Keratinocyte (primary cell): Measurements from ENCODE around the gene FADS3. TPM values are rescaled to one million over a fixed set of nuclear protein-coding genes. Genes with fewer than 3 reads are reported as not detected.

Source experiments
- DNase-seq: peaks from one replicate; pipeline ENCODE4 v3.0.0-alpha.2; 2011; ENCODE audit warnings: low read depth, missing footprints, low spot score
- FAIRE-seq: peaks from 2 replicates; lab custom pipeline; 2011; peaks lifted over from hg19 to GRCh38; lab: Jason Lieb, UNC
- H2AFZ ChIP-seq: 2 replicates; pipeline ENCODE4 v1.6.0; 2012; ENCODE audit warnings: low read length, control low read depth, inconsistent platforms; ENCODE audit not compliant: control insufficient read depth
- H3K27ac ChIP-seq: 2 replicates; pipeline ENCODE4 v1.5.1; 2011; ENCODE audit warnings: low read length; ENCODE audit not compliant: control insufficient read depth, insufficient read depth
- H3K27me3 ChIP-seq: 3 replicates; pipeline ENCODE4 v1.6.0; 2011; ENCODE audit warnings: low read length; ENCODE audit not compliant: control insufficient read depth, insufficient read depth; ENCODE audit errors: extremely low read depth
- H3K36me3 ChIP-seq, 2 experiments: 2 replicates in 1 of 2; 3 replicates in 1 of 2; pipeline ENCODE4 v1.5.1; 2011; ENCODE audit warnings: low read length in 2 of 2, mild to moderate bottlenecking in 1 of 2; ENCODE audit not compliant: control insufficient read depth in 2 of 2, insufficient read depth in 2 of 2; ENCODE audit errors: extremely low read depth in 1 of 2
- H3K4me1 ChIP-seq: 3 replicates; pipeline ENCODE4 v1.5.1; 2011; ENCODE audit warnings: low read length; ENCODE audit not compliant: control insufficient read depth, insufficient read depth; ENCODE audit errors: extremely low read depth
- H3K4me2 ChIP-seq: 3 replicates; pipeline ENCODE4 v1.6.0; 2011; ENCODE audit warnings: low read depth, low read length; ENCODE audit not compliant: control insufficient read depth, insufficient read depth; ENCODE audit errors: extremely low read depth
- H3K4me3 ChIP-seq, 3 experiments: fragments of 200-600 bp in 1 of 3; sonication (generic) in 1 of 3; 2 replicates in 2 of 3; 3 replicates in 1 of 3; pipeline ENCODE4 v1.5.1; 2011 to 2016; ENCODE audit warnings: low read length in 3 of 3, mild to moderate bottlenecking in 3 of 3, control low read depth in 2 of 3, inconsistent platforms in 1 of 3, low read depth in 1 of 3, mixed read lengths in 1 of 3, mixed run types in 1 of 3, moderate library complexity in 1 of 3; ENCODE audit not compliant: control insufficient read depth in 2 of 3, insufficient read depth in 2 of 3; ENCODE audit errors: extremely low read depth in 1 of 3
- H3K79me2 ChIP-seq: 2 replicates; pipeline ENCODE4 v1.6.0; 2012; ENCODE audit warnings: low read length; ENCODE audit not compliant: control insufficient read depth, insufficient read depth
- H3K9ac ChIP-seq: 3 replicates; pipeline ENCODE4 v1.6.0; 2011; ENCODE audit warnings: low read length; ENCODE audit not compliant: control insufficient read depth, insufficient read depth; ENCODE audit errors: extremely low read depth
- H3K9me1 ChIP-seq: 3 replicates; pipeline ENCODE4 v1.6.0; 2011; ENCODE audit warnings: low read length; ENCODE audit not compliant: control insufficient read depth, insufficient read depth; ENCODE audit errors: extremely low read depth
- H3K9me3 ChIP-seq: 2 replicates; pipeline ENCODE4 v1.5.1; 2012; ENCODE audit warnings: low read depth, low read length; ENCODE audit not compliant: control insufficient read depth
- H4K20me1 ChIP-seq: 3 replicates; pipeline ENCODE4 v1.6.0; 2011; ENCODE audit warnings: low read length; ENCODE audit not compliant: control insufficient read depth, insufficient read depth; ENCODE audit errors: extremely low read depth
- CTCF ChIP-seq, 3 experiments: IDR thresholded peaks in 1 of 3; conservative IDR thresholded peaks in 1 of 3; optimal IDR thresholded peaks in 1 of 3; 2 replicates in 2 of 3; 3 replicates in 1 of 3; pipeline versions ENCODE3 to v1.5.1; 2011; ENCODE audit warnings: low read length in 3 of 3, mild to moderate bottlenecking in 3 of 3, moderate library complexity in 2 of 3, control low read depth in 1 of 3, inconsistent platforms in 1 of 3; ENCODE audit not compliant: insufficient read depth in 2 of 3; ENCODE audit errors: extremely low read depth in 1 of 3
- EZH2 ChIP-seq: IDR thresholded peaks from one replicate; pipeline ENCODE4 v1.6.1; 2012; ENCODE audit warnings: inconsistent platforms, mild to moderate bottlenecking, low read length, moderate library complexity
- dilution Hi-C: fragments of 300-500 bp; cut with MboI; formaldehyde crosslinking; loops from one replicate; pipeline ENCODE4 v1.7.0; 2020; ENCODE audit warnings: low sequenced_read_pairs; ENCODE audit not compliant: extremely low pct_ligation_motif_present
- polyA minus RNA-seq, 3 experiments: library from RNA; depleted of rRNA, polyadenylated mRNA; stranded (reverse); fragments of >200 nt; gene quantifications; 1 replicate in 1 of 3; 2 replicates in 1 of 3; 3 replicates in 1 of 3; pipeline ENCODE4 v1.2.3, GENCODE V29; 2011
- polyA plus RNA-seq, 5 experiments: library from polyadenylated mRNA; depleted of rRNA in 3 of 5; stranded (reverse) in 3 of 5; stranded (forward) in 1 of 5; unstranded in 1 of 5; fragments of >200 nt; gene quantifications; 1 replicate in 1 of 5; 2 replicates in 3 of 5; 3 replicates in 1 of 5; pipeline versions ENCODE4 v1.2.1 to v1.2.3, GENCODE V29; 2011 to 2012; ENCODE audit warnings: missing spikeins in 2 of 5, low read depth in 1 of 5, low replicate concordance in 1 of 5

Gene FADS3
- 33.9 to 112 TPM (median 38.7 TPM) in 3 replicates for polyA plus RNA-seq
- polyA plus RNA-seq (2011; ENCODE audit: low read depth): 25.1 TPM
- 47.8 and 62.3 TPM in 2 replicates for polyA plus RNA-seq (2011; cell fraction: cytosol; rRNA removed)
- 365 and 506 TPM in 2 replicates for polyA plus RNA-seq (2011; cell fraction: nucleus; rRNA removed)
- polyA plus RNA-seq (2012; ENCODE audit: low replicate concordance): 35.3 and 36.7 TPM in 2 replicates
- 40.9 to 95.0 TPM (median 77.6 TPM) in 3 replicates for polyA minus RNA-seq
- polyA minus RNA-seq (2011; cell fraction: cytosol; rRNA and poly(A)+ RNA removed): 118 TPM
- 93.7 and 109 TPM in 2 replicates for polyA minus RNA-seq (2011; cell fraction: nucleus; rRNA and poly(A)+ RNA removed)

GRCh38 chr11:61891331-61892084, at the start of gene FADS3:
FADS3 (minus strand) TSS chr11:61891545; CDS start chr11:61891381, 164 bp downstream.
- no peaks in the 10 kb centered on the region for H3K79me2 ChIP-seq
- FAIRE-seq: no peak

GRCh38 chr11:61940466-61940865, 49.1 kb upstream of the FADS3 start:
- no peak for DNase-seq
- Histone ChIP-seq H3K27ac (no peak overlapping the region), H3K9me1 (no peaks in the 10 kb centered on the region), H4K20me1 (no peaks in the 10 kb centered on the region), H3K4me1 (no peaks in the 10 kb centered on the region), H3K79me2 (no peaks in the 10 kb centered on the region), H3K27me3 (no peaks in the 10 kb centered on the region), H3K4me2 (no peak overlapping the region), H3K9ac (no peak overlapping the region), H3K36me3 (no peaks in the 10 kb centered on the region), H3K4me3 (no peak overlapping the region), H3K9me3 (no peaks in the 10 kb centered on the region), H2AFZ (no peak overlapping the region)
- no peak for FAIRE-seq
- dilution Hi-C loops: no loop called here
- TF ChIP-seq CTCF (optimal IDR thresholded peaks at IDR 0.05 in 1 of 3, IDR thresholded peaks at IDR 0.05 in 1 of 3, conservative IDR thresholded peaks at IDR 0.05 in 1 of 3; ENCODE audit: extremely low read depth in 1 of 3, insufficient read depth in 2 of 3, low read length in 3 of 3) (no peak), EZH2 (no peak)

More at GRCh38 chr11:61891331-61892084, at the start of gene FADS3:
- peaks cover 4% of the 10 kb centered on the region for H3K27me3 ChIP-seq
- H4K20me1 ChIP-seq: no peaks in the 10 kb centered on the region
- H3K9ac ChIP-seq: peak within 1 kb of the TSS; percentile 41
- H3K9me1 ChIP-seq: no peaks in the 10 kb centered on the region
- H3K9me3 ChIP-seq: peaks cover 4% of the 10 kb centered on the region
- no peak for DNase-seq
- H3K36me3 ChIP-seq: peaks cover 0 to 1% of the 10 kb centered on the region in 2 experiments
- TF ChIP-seq CTCF (optimal IDR thresholded peaks at IDR 0.05 in 1 of 3, IDR thresholded peaks at IDR 0.05 in 1 of 3, conservative IDR thresholded peaks at IDR 0.05 in 1 of 3; ENCODE audit: extremely low read depth in 1 of 3, insufficient read depth in 2 of 3, low read length in 3 of 3) (no peak), EZH2 (no peak)
- dilution Hi-C loops: no loop called here
- peak within 1 kb of the TSS; percentile 66 to 76 (median 75) for H3K4me3 ChIP-seq
- H2AFZ ChIP-seq: peak within 1 kb of the TSS; percentile 86
- peaks cover 16% of the 10 kb centered on the region for H3K4me1 ChIP-seq
- H3K4me2 ChIP-seq: peak within 1 kb of the TSS; percentile 90
- no peak within 1 kb of the TSS for H3K27ac ChIP-seq
